IPS DF 19.7 (cell line): ENCODE results near the gene ACKR4.
"Not testable (repeated sequence)": the region's sequence is repeated elsewhere in the genome, so short reads cannot be mapped to it uniquely, and the experiment has no call there.

Experiments
- DNase-seq: peaks from one replicate; pipeline ENCODE4 v3.0.0-alpha.2; 2013; ENCODE audit warnings: low read depth, low spot score

The ACKR4 gene

GRCh38 chr3:132641427-132641826, 44.4 kb downstream of the ACKR4 start:
- not testable (repeated sequence) for DNase-seq

- DNase-seq: no peak
Observed at GRCh38 chr3:132641837-132642538, 44.9 kb downstream of the ACKR4 start.

- no peak for DNase-seq
Observed at GRCh38 chr3:132642539-132642847, 45.4 kb downstream of the ACKR4 start.

- DNase-seq: no peak
Observed at GRCh38 chr3:132643366-132643765, 46.3 kb downstream of the ACKR4 start.

- no peak for DNase-seq
Observed at GRCh38 chr3:132645058-132645457, 48.0 kb downstream of the ACKR4 start.

- no peak for DNase-seq
Observed at GRCh38 chr3:132650153-132650552, 53.1 kb downstream of the ACKR4 start.
